HCT116 (cell line): ENCODE results near the gene CPNE8. TPM values are rescaled to one million over a fixed set of nuclear protein-coding genes. Genes with fewer than 3 reads are reported as not detected.

Source experiments
- ATAC-seq: fragments of 200-7000 bp; cut with Tn5 transposase; 2 replicates; pipeline ENCODE4 v1.9.1; 2020; ENCODE audit warnings: mild to moderate bottlenecking, moderate library complexity
- BruUV-seq: library from RNA; stranded (reverse); fragments of 400-500 nt; replicated peaks from 2 replicates; lab custom pipeline; 2021; lab: Mats Ljungman, UMichigan
- CTCF ChIA-PET: fragments of 300-600 bp; sonication (Branson Sonifier 250); formaldehyde crosslinking; loops from one replicate; lab custom pipeline; 2021; ENCODE audit warnings: antibody characterized with exemption; lab: Charles Lee
- POLR2A ChIA-PET: fragments of 300-600, 350-600 bp; sonication (Branson Sonifier 250); formaldehyde crosslinking; loops from one replicate; lab custom pipeline; 2021; ENCODE audit warnings: antibody characterized with exemption; lab: Charles Lee
- RAD21 ChIA-PET, 2 experiments: fragments of 300-600 bp; sonication (Branson Sonifier 250); formaldehyde crosslinking; loops; one replicate each; lab custom pipeline; 2023; ENCODE audit warnings: low total read pairs in 2 of 2; ENCODE audit not compliant: uncharacterized antibody in 2 of 2, unreplicated experiment in 2 of 2, low non-redundant PET in 1 of 2; lab: Charles Lee
- DNase-seq: peaks from one replicate; pipeline ENCODE4 v3.0.0-alpha.2; 2010; ENCODE audit warnings: low read depth, low spot score
- H2AFZ ChIP-seq: fragments of 200-600 bp; shearing (Covaris generic), sonication (generic); 2 replicates; pipeline ENCODE4 v1.6.1; 2017; ENCODE audit warnings: low read depth, mixed run types, mixed read lengths, antibody characterized with exemption, low read length; ENCODE audit not compliant: poor library complexity, severe bottlenecking
- H3K27ac ChIP-seq: 2 replicates; pipeline ENCODE4 v1.5.1; 2012; ENCODE audit warnings: low read depth, low read length
- H3K27me3 ChIP-seq: fragments of 200-600 bp; sonication (generic); 2 replicates; pipeline ENCODE4 v1.6.1; 2016; ENCODE audit warnings: mixed run types, low read length, mixed read lengths; ENCODE audit not compliant: insufficient read depth
- H3K36me3 ChIP-seq, 2 experiments: fragments of 200-500 bp in 1 of 2; fragments of 200-600 bp in 1 of 2; sonication (Bioruptor generic) in 1 of 2; sonication (generic) in 1 of 2; 2 replicates each; pipeline versions ENCODE4 v1.5.1 to v1.6.1; 2014 to 2016; ENCODE audit warnings: low read length in 2 of 2, inconsistent platforms in 1 of 2, mixed read lengths in 1 of 2, mixed run types in 1 of 2; ENCODE audit not compliant: insufficient read depth in 2 of 2, control insufficient read depth in 1 of 2
- H3K4me1 ChIP-seq, 2 experiments: fragments of 200-600 bp in 1 of 2; sonication (generic) in 1 of 2; 2 replicates each; pipeline versions ENCODE4 v1.5.1 to v1.6.1; 2012 to 2017; ENCODE audit warnings: low read length in 2 of 2, inconsistent platforms in 1 of 2, mild to moderate bottlenecking in 1 of 2, mixed read lengths in 1 of 2, mixed run types in 1 of 2, moderate library complexity in 1 of 2; ENCODE audit not compliant: insufficient read depth in 2 of 2, control insufficient read depth in 1 of 2
- H3K4me2 ChIP-seq: fragments of 200-600 bp; sonication (generic); 2 replicates; pipeline ENCODE4 v1.6.1; 2017; ENCODE audit warnings: mixed run types, low read length, mixed read lengths
- H3K4me3 ChIP-seq, 2 experiments: fragments of 200-600 bp in 1 of 2; sonication (generic) in 1 of 2; replicated peaks in 1 of 2; 2 replicates each; pipeline ENCODE4 v1.5.1; 2011 to 2016; ENCODE audit warnings: low read length in 2 of 2, control low read depth in 1 of 2, low read depth in 1 of 2, mild to moderate bottlenecking in 1 of 2, mixed read lengths in 1 of 2, mixed run types in 1 of 2
- H3K79me2 ChIP-seq: fragments of 200-600 bp; sonication (generic); 2 replicates; pipeline ENCODE4 v1.6.1; 2017; ENCODE audit warnings: mild to moderate bottlenecking, mixed run types, low read length, moderate library complexity, mixed read lengths; ENCODE audit not compliant: insufficient read depth
- H3K9ac ChIP-seq: fragments of 200-600 bp; sonication (generic); 2 replicates; pipeline ENCODE4 v1.6.1; 2016; ENCODE audit warnings: low read length, mixed read lengths
- H3K9me2 ChIP-seq: fragments of 200-600 bp; sonication (generic), shearing (Covaris generic); 2 replicates; pipeline ENCODE4 v1.6.1; 2017; ENCODE audit warnings: mixed run types, mild to moderate bottlenecking, moderate library complexity; ENCODE audit not compliant: insufficient read depth
- H3K9me3 ChIP-seq, 2 experiments: fragments of 200-500 bp in 1 of 2; fragments of 200-600 bp in 1 of 2; sonication (Bioruptor generic) in 1 of 2; sonication (generic) in 1 of 2; 2 replicates each; pipeline ENCODE4 v1.6.1; 2014 to 2017; ENCODE audit warnings: low read length in 2 of 2, mixed read lengths in 2 of 2, inconsistent platforms in 1 of 2, low read depth in 1 of 2, mild to moderate bottlenecking in 1 of 2, mixed run types in 1 of 2, moderate library complexity in 1 of 2; ENCODE audit not compliant: control insufficient read depth in 1 of 2, insufficient read depth in 1 of 2
- H4K20me1 ChIP-seq: fragments of 200-600 bp; sonication (generic), shearing (Covaris generic); 2 replicates; pipeline ENCODE4 v1.6.1; 2017; ENCODE audit warnings: mixed run types, mild to moderate bottlenecking, moderate library complexity; ENCODE audit not compliant: insufficient read depth
- CEBPB ChIP-seq: IDR thresholded peaks from 2 replicates; pipeline ENCODE4 v1.6.1; 2012; ENCODE audit warnings: low read depth
- CTCF ChIP-seq, 3 experiments: fragments of 200-600 bp in 1 of 3; sonication (generic) in 1 of 3; IDR thresholded peaks in 2 of 3; conservative IDR thresholded peaks in 1 of 3; 2 replicates each; pipeline ENCODE4 v1.5.1; 2012 to 2017; ENCODE audit warnings: low read depth in 2 of 3, low read length in 2 of 3, antibody characterized with exemption in 1 of 3, borderline replicate concordance in 1 of 3, control low read depth in 1 of 3, mild to moderate bottlenecking in 1 of 3, mixed read lengths in 1 of 3, mixed run types in 1 of 3, moderate library complexity in 1 of 3; ENCODE audit not compliant: insufficient read depth in 1 of 3
- EGR1 ChIP-seq: IDR thresholded peaks from 2 replicates; pipeline ENCODE4 v1.6.1; 2012; ENCODE audit warnings: low read depth
- EZH2phosphoT487 ChIP-seq: fragments of 200-600 bp; IDR thresholded peaks from 2 replicates; pipeline ENCODE4 v1.6.1; 2018; ENCODE audit warnings: antibody characterized with exemption, borderline replicate concordance
- FOSL1 ChIP-seq: IDR thresholded peaks from 2 replicates; pipeline ENCODE4 v1.6.1; 2012; ENCODE audit warnings: low read depth
- JUND ChIP-seq: IDR thresholded peaks from 2 replicates; pipeline ENCODE4 v1.6.1; 2012
- POLR2A ChIP-seq: IDR thresholded peaks from 2 replicates; pipeline ENCODE4 v1.7.0; 2011; ENCODE audit warnings: borderline replicate concordance; ENCODE audit not compliant: insufficient read depth, insufficient read length; ENCODE audit errors: extremely low read depth
- POLR2AphosphoS5 ChIP-seq: IDR thresholded peaks from 2 replicates; pipeline ENCODE4 v1.6.1; 2011; ENCODE audit warnings: mild to moderate bottlenecking, low read depth, low read length, moderate library complexity
- SIN3A ChIP-seq: IDR thresholded peaks from 2 replicates; pipeline ENCODE4 v1.6.1; 2012; ENCODE audit warnings: low read depth
- SP1 ChIP-seq: IDR thresholded peaks from 2 replicates; pipeline ENCODE4 v1.6.1; 2012; ENCODE audit warnings: low read depth
- SRF ChIP-seq: IDR thresholded peaks from 2 replicates; pipeline ENCODE4 v1.6.1; 2012; ENCODE audit warnings: low read depth
- ZBTB33 ChIP-seq: IDR thresholded peaks from 2 replicates; pipeline ENCODE4 v1.6.1; 2011; ENCODE audit warnings: mild to moderate bottlenecking, low read length, moderate library complexity; ENCODE audit not compliant: insufficient replicate concordance; ENCODE audit errors: extremely low read depth
- ZFX ChIP-seq: fragments of 450-650 bp; IDR thresholded peaks from 2 replicates; pipeline ENCODE4 v1.6.1; 2017
- ZNF274 ChIP-seq: fragments of 200-500 bp; sonication (Bioruptor generic); IDR thresholded peaks from 2 replicates; pipeline ENCODE4 v1.6.1; 2014; ENCODE audit warnings: mild to moderate bottlenecking, low read depth, low read length, inconsistent platforms
- intact Hi-C: fragments of 100-400 bp; cut with micrococcal nuclease; formaldehyde crosslinking; loops from 2 replicates; pipeline ENCODE4 v1.10.0; 2022
- total RNA-seq: library from RNA; stranded (reverse); gene quantifications from one replicate; pipeline ENCODE4 v1.2.1, GENCODE V29; 2021; ENCODE audit not compliant: unreplicated experiment
- TF ChIP-seq, protein P1 (sequence below): IDR thresholded peaks from 2 replicates; pipeline ENCODE4 v1.6.1; 2012
- TF ChIP-seq, protein P2 (sequence below): IDR thresholded peaks from 2 replicates; pipeline ENCODE4 v1.6.1; 2012; ENCODE audit warnings: low read depth

The CPNE8 gene
- total RNA-seq, 1 experiment from 2014 or later, result 14.2 TPM

DNA sequence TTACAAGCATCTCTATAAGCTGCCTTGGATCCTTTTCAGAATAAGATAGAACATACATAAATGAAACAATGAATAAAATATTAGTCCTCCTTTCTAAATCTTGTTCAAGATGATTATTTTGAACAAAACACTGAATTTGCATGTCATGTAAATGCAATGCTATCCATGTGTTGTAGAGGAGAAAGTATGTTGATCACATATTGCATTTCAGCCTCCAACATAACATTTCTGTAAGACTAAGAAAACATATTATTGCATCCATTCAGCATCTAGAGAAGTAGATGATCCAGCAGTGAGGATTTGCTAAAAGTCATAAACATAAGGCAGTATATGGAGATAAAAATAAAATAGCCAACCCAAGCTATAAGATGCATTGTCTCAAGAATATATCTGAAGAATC lies 172.6 kb downstream of the CPNE8 start:
- DNase-seq, result no peak
- intact Hi-C loops, result no loop called here
- Histone ChIP-seq H3K9ac (no peak overlapping the region), H2AFZ (no peak overlapping the region), H3K4me3 (no peak overlapping the region), H3K36me3 (no peaks in the 10 kb centered on the region), H3K9me3 (no peaks in the 10 kb centered on the region)
- no peak for ATAC-seq
- TF ChIP-seq EZH2phosphoT487, result no peak
- TF ChIP-seq, protein P1, sequence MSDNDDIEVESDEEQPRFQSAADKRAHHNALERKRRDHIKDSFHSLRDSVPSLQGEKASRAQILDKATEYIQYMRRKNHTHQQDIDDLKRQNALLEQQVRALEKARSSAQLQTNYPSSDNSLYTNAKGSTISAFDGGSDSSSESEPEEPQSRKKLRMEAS, result no peak
- no peak for TF ChIP-seq EGR1
- TF ChIP-seq ZNF274, result no peak
- TF ChIP-seq SRF, result no peak
- TF ChIP-seq SIN3A, result no peak
- no peak for TF ChIP-seq POLR2AphosphoS5
- no peak for TF ChIP-seq POLR2A
- no peak for TF ChIP-seq CTCF (IDR thresholded peaks at IDR 0.05 in 2 of 3, conservative IDR thresholded peaks at IDR 0.05 in 1 of 3; ENCODE audit: borderline replicate concordance in 1 of 3, insufficient read depth in 1 of 3, low read depth in 2 of 3, low read length in 2 of 3)
- TF ChIP-seq CEBPB, result no peak
- no peak for TF ChIP-seq ZBTB33
- TF ChIP-seq ZFX, result no peak
- TF ChIP-seq SP1, result no peak
- TF ChIP-seq, protein P2, sequence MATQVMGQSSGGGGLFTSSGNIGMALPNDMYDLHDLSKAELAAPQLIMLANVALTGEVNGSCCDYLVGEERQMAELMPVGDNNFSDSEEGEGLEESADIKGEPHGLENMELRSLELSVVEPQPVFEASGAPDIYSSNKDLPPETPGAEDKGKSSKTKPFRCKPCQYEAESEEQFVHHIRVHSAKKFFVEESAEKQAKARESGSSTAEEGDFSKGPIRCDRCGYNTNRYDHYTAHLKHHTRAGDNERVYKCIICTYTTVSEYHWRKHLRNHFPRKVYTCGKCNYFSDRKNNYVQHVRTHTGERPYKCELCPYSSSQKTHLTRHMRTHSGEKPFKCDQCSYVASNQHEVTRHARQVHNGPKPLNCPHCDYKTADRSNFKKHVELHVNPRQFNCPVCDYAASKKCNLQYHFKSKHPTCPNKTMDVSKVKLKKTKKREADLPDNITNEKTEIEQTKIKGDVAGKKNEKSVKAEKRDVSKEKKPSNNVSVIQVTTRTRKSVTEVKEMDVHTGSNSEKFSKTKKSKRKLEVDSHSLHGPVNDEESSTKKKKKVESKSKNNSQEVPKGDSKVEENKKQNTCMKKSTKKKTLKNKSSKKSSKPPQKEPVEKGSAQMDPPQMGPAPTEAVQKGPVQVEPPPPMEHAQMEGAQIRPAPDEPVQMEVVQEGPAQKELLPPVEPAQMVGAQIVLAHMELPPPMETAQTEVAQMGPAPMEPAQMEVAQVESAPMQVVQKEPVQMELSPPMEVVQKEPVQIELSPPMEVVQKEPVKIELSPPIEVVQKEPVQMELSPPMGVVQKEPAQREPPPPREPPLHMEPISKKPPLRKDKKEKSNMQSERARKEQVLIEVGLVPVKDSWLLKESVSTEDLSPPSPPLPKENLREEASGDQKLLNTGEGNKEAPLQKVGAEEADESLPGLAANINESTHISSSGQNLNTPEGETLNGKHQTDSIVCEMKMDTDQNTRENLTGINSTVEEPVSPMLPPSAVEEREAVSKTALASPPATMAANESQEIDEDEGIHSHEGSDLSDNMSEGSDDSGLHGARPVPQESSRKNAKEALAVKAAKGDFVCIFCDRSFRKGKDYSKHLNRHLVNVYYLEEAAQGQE, result no peak
- no peak for TF ChIP-seq FOSL1
- TF ChIP-seq JUND, result no peak
- TF ChIP-seq, all 23 proteins: peak for 0
- ChIA-PET RAD21 (no interaction called here), CTCF (no interaction called here), POLR2A (no interaction called here)
- Histone ChIP-seq H3K27ac (no peak overlapping the region), H3K4me2 (no peak overlapping the region), H3K4me1 (no peaks in the 10 kb centered on the region), H4K20me1 (no peaks in the 10 kb centered on the region), H3K9me2 (no peaks in the 10 kb centered on the region), H3K27me3 (no peaks in the 10 kb centered on the region), H3K79me2 (no peaks in the 10 kb centered on the region)
- no TSS peak for BruUV-seq
